Testis (tissue), 3 donors: ENCODE measurements around the gene DDAH2. TPM values are rescaled to one million over a fixed set of nuclear protein-coding genes. Genes with fewer than 3 reads are reported as not detected.

Source experiments
- DNase-seq: peaks from one replicate; pipeline ENCODE4 v3.0.0-alpha.2; 2019
- H3K27ac ChIP-seq, 2 donors: fragments of 200-600 bp; sonication (generic); one replicate each; pipeline ENCODE4 v1.5.1; 2019
- H3K27me3 ChIP-seq: fragments of 200-600 bp; sonication (generic); one replicate; pipeline ENCODE4 v1.5.1; 2019
- H3K36me3 ChIP-seq: fragments of 200-600 bp; sonication (generic); one replicate; pipeline ENCODE4 v1.5.1; 2017; ENCODE audit warnings: low read depth; ENCODE audit errors: missing control alignments
- H3K4me1 ChIP-seq: fragments of 200-600 bp; sonication (generic); one replicate; pipeline ENCODE4 v1.5.1; 2019
- H3K4me3 ChIP-seq, 2 donors: fragments of 200-600 bp; sonication (generic); one replicate each; pipeline ENCODE4 v1.5.1; 2017 to 2019
- H3K9me3 ChIP-seq: fragments of 200-600 bp; sonication (generic); one replicate; pipeline ENCODE4 v1.5.1; 2017
- POLR2A ChIP-seq: fragments of 450-650 bp; IDR thresholded peaks from one replicate; pipeline ENCODE4 v1.6.1; 2017; ENCODE audit warnings: antibody characterized with exemption, mild to moderate bottlenecking, moderate library complexity
- WGBS, 2 donors: methylation state at CpG; one replicate each; pipeline ENCODE4 v1.1.5; 2018; 5-methylcytosine and 5-hydroxymethylcytosine counted together
- intact Hi-C: fragments of 100-400 bp; cut with DNase I; formaldehyde crosslinking; loops from one replicate; pipeline ENCODE4 v1.15.1; 2023; ENCODE audit warnings: low total_unique reads
- polyA plus RNA-seq: library from polyadenylated mRNA; stranded (reverse); fragments of 350-450 nt; fragmentation: Illumina TruSeq; extraction: RNeasy Lipid Tissue Mini Kit (QIAGEN cat#74804); gene quantifications from one replicate; pipeline ENCODE4 v1.2.3, GENCODE V29; 2014; ENCODE audit warnings: low read depth, low replicate concordance; ENCODE audit not compliant: insufficient read depth
- total RNA-seq, 2 donors: library from RNA; depleted of rRNA; stranded (reverse); fragments of >200 nt; gene quantifications; one replicate each; pipeline ENCODE4 v1.2.3, GENCODE V29; 2016
- TF ChIP-seq, protein P1 (sequence below), 3 experiments: fragments of 450-650 bp in 2 of 3; fragments of 200-600 bp in 1 of 3; sonication (generic) in 1 of 3; IDR thresholded peaks; one replicate each; pipeline ENCODE4 v1.5.1; 2016 to 2019; ENCODE audit warnings: antibody characterized with exemption in 3 of 3, mild to moderate bottlenecking in 2 of 3, moderate library complexity in 1 of 3

Gene DDAH2
- total and polyA plus RNA-seq, 3 donors from 2014 or later: 19.6 to 50.8 (median 38.0) TPM

DNA sequence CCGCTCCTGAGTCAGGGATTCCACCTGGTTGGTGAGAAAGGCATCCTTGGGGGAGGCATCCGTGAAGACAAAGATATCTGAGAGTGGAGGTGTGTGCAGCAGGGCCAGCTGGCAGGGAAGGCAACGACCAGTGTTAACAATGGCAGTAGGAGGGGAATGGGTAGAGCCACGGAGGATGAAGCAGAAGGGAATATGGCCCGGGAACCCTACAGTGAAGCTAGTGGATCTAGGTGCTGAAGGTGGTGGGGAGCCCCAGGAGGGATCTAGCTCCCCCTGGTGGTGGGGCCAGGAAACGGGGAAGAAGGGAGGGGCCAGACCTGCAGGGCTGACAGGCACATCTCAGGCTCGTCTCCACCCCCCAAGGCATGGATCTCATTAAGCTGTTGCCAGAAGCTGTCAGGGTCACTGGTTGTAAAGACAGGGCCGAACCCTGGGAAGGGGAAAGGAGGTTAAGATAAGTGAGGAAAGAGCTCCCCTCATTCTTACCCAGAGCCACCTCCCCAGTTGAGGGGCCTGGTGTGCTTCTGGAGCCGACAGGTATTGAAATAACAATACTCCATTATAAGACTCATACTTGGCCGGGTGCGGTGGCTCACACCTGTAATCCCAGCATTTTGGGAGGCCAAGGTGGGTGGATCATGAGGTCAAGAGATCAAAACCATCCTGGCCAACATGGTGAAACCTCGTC lies 40.7 kb upstream of the DDAH2 start:
- Histone ChIP-seq H3K27me3 (no peaks in the 10 kb centered on the region), H3K9me3 (no peaks in the 10 kb centered on the region), H3K4me3 (no peak overlapping the region), H3K4me1 (no peaks in the 10 kb centered on the region), H3K27ac (no peak overlapping the region), H3K36me3 (no peaks in the 10 kb centered on the region)
- TF ChIP-seq POLR2A: no peak
- TF ChIP-seq, protein P1, sequence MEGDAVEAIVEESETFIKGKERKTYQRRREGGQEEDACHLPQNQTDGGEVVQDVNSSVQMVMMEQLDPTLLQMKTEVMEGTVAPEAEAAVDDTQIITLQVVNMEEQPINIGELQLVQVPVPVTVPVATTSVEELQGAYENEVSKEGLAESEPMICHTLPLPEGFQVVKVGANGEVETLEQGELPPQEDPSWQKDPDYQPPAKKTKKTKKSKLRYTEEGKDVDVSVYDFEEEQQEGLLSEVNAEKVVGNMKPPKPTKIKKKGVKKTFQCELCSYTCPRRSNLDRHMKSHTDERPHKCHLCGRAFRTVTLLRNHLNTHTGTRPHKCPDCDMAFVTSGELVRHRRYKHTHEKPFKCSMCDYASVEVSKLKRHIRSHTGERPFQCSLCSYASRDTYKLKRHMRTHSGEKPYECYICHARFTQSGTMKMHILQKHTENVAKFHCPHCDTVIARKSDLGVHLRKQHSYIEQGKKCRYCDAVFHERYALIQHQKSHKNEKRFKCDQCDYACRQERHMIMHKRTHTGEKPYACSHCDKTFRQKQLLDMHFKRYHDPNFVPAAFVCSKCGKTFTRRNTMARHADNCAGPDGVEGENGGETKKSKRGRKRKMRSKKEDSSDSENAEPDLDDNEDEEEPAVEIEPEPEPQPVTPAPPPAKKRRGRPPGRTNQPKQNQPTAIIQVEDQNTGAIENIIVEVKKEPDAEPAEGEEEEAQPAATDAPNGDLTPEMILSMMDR (IDR thresholded peaks at IDR 0.05): peak in 2 of 3 experiments; percentile 25 to 53
- WGBS, 2 donors: 54 to 66% methylated on average over 10 to 12 of the region's 12 CpGs
- DNase-seq: peak; percentile 65
- intact Hi-C loops: no loop called here

DNA sequence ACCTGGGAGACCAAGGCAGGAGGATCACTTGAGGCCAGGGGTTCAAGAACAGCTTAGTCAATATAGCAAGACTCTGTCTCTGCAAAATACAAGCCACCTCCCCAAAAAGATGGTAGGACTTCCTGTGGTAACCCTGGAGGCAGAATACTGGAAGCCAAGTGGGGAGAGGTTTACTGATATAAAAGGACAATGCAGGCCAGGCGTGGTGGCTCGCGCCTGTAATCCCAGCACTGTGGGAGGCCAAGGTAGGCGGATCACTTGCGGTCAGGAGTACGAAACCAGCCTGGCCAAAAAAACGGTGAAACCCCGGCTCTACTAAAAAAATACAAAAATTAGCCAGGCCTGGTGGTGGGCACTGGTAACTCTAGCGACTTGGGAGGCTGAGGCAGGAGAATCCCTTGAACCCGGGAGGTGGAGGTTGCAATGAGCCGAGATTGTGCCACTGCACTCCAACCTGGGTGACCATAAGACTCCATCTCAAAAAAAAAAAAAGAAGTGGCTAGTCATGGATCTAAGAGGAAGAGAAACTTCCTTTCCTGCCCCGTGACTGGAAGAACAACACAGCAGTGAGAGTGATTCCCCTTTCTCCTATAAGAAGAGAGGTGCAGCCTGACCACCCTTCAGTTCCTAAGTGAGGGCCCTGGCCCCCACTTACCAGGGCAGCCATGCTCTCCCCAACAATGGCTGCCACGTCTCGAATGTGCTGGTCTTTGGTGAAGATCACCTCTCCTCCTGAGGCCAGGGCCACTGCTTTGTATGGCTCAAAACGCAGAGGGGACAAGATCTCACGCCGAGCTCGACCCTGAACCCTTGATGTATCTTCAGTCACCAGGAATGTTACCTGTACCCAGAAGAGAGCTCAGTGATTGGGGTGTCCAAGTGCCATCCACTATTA lies 39.5 kb upstream of the DDAH2 start:
- no peaks in the 10 kb centered on the region for H3K36me3 ChIP-seq
- intact Hi-C loops: no loop called here
- H3K27me3 ChIP-seq: no peaks in the 10 kb centered on the region
- no peak overlapping the region for H3K27ac ChIP-seq
- 89 to 91% methylated on average over 17 to 18 of the region's 18 CpGs for WGBS, 2 donors
- H3K4me3 ChIP-seq: no peak overlapping the region
- DNase-seq: no peak
- no peaks in the 10 kb centered on the region for H3K9me3 ChIP-seq
- no peaks in the 10 kb centered on the region for H3K4me1 ChIP-seq
- TF ChIP-seq, protein P1 (IDR thresholded peaks at IDR 0.05): no peak
- no peak for TF ChIP-seq POLR2A

DNA sequence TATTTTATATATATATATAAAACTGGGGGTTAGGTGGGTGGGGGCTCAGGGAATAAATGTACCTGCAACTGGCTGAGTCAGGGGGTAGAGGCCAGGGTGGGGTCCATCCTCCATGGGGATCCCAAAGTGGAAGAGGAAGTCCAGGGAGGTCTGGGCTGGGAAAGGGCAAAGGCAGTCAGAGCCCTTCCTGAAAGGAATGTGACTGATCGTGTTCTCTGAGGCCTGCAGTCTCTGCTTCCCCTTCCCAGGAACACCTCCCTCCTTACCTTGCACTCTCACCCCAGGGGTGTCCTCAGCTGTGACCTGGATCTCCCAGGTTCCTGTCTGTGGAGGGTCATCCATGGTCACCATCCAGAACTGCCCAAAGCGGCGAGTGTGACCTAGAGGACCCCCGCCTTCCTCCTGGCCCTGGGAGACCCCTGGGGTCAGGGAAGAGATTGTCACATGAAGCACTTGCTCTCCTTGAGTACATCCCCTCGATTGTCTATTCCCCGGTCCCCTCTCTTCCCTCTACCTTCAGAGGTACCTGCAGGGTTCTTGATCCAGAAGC lies 38.1 kb upstream of the DDAH2 start:
- H3K4me3 ChIP-seq: no peak overlapping the region
- H3K9me3 ChIP-seq: no peaks in the 10 kb centered on the region
- H3K27me3 ChIP-seq: no peaks in the 10 kb centered on the region
- intact Hi-C loops: no loop called here
- no peak for DNase-seq
- WGBS, 2 donors: 75 to 84% methylated on average over 3 to 6 of the region's 6 CpGs
- no peak for TF ChIP-seq POLR2A
- TF ChIP-seq, protein P1 (IDR thresholded peaks at IDR 0.05): no peak
- no peaks in the 10 kb centered on the region for H3K36me3 ChIP-seq
- no peak overlapping the region for H3K27ac ChIP-seq
- H3K4me1 ChIP-seq: no peaks in the 10 kb centered on the region

DNA sequence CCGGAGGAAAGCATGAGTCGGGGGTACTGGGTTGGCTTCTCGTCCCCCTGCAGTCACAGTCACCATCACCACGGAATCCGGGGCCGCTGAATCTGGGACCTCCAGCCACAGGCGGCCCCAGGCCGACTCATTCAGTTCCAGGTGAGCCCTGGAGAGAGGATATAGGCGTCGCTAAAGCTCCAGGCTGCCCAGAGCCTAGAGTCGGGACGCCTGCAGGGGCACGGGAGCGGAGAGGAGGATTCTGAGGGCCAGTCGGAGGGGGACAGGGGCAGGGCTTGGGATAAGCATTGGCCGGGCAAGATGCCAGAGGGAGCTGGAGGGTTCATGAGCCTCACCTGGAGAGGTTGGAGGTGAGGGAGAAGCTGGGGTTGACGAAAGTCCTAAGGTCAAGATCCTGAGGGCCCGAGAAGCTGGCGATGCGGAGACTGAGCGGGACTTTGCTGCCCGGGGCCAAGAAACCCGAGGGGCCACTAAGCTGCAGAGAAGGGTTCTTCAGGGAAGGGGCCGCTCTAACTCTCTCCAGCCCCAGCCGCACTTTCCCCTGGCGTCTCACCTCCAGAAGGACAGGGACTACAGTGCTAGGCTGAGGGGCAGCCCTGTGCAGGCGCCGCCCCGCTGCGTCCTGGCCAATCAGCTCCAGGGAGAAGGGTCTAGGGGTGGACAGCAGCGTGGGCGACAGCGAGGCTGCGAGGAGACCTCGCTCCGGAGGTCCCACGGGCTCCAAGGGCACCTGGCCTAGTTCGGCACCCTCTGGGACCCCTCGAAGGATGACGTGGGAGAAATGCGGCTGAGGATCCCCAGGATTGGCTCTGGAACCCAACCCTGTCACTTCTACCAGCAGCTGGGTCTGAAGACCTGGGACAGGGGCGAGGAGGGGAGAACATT lies 37.1 kb upstream of the DDAH2 start:
- intact Hi-C loops: no loop called here
- Histone ChIP-seq H3K4me3 (no peak overlapping the region), H3K27me3 (no peaks in the 10 kb centered on the region), H3K9me3 (no peaks in the 10 kb centered on the region), H3K4me1 (no peaks in the 10 kb centered on the region), H3K36me3 (no peaks in the 10 kb centered on the region), H3K27ac (no peak overlapping the region)
- DNase-seq: no peak
- WGBS, 2 donors: 54 to 67% methylated on average over 13 to 42 of the region's 42 CpGs
- TF ChIP-seq, protein P1 (IDR thresholded peaks at IDR 0.05): no peak
- no peak for TF ChIP-seq POLR2A
